Breast epithelium (tissue), 4 donors: Measurements from ENCODE around the gene PLCH2. TPM values are rescaled to one million over a fixed set of nuclear protein-coding genes. Genes with fewer than 3 reads are reported as not detected.

Experiments used
- DNase-seq, 2 donors: peaks; one replicate each; pipeline ENCODE4 v3.0.0-alpha.2; 2019; ENCODE audit warnings: low spot score in 2 of 2
- H3K27ac ChIP-seq, 2 donors: fragments of 200-600 bp; sonication (generic) in 1 of 2; one replicate each; pipeline ENCODE4 v1.5.1; 2016 to 2019; ENCODE audit warnings: mild to moderate bottlenecking in 1 of 2
- H3K27me3 ChIP-seq, 2 donors: fragments of 200-600 bp; sonication (generic) in 1 of 2; one replicate each; pipeline versions ENCODE4 v1.5.1 to v1.6.0; 2017 to 2019; ENCODE audit warnings: control low read depth in 1 of 2, mild to moderate bottlenecking in 1 of 2
- H3K36me3 ChIP-seq: fragments of 200-600 bp; one replicate; pipeline ENCODE4 v1.5.1; 2019
- H3K4me1 ChIP-seq, 2 donors: fragments of 200-600 bp; sonication (generic); one replicate each; pipeline ENCODE4 v1.5.1; 2016 to 2019; ENCODE audit warnings: control low read depth in 1 of 2
- H3K4me3 ChIP-seq, 3 donors: fragments of 200-600 bp; sonication (generic); 1 replicate in 2 of 3; 2 replicates in 1 of 3; pipeline ENCODE4 v1.5.1; 2016 to 2019; ENCODE audit warnings: mild to moderate bottlenecking in 3 of 3, moderate library complexity in 2 of 3
- H3K9me3 ChIP-seq, 2 donors: fragments of 200-600 bp; sonication (generic) in 1 of 2; one replicate each; pipeline ENCODE4 v1.5.1; 2016 to 2019; ENCODE audit warnings: control low read depth in 1 of 2
- POLR2A ChIP-seq: fragments of 450-650 bp; IDR thresholded peaks from one replicate; pipeline ENCODE4 v1.6.1; 2016; ENCODE audit warnings: antibody characterized with exemption, mild to moderate bottlenecking, moderate library complexity
- POLR2AphosphoS5 ChIP-seq, 3 donors: sonication (generic); formaldehyde crosslinking; IDR thresholded peaks; one replicate each; pipeline ENCODE4 v1.6.1; 2017; ENCODE audit warnings: antibody characterized with exemption in 3 of 3
- intact Hi-C: fragments of 100-400 bp; cut with DNase I; formaldehyde crosslinking; loops from one replicate; pipeline ENCODE4 v1.15.1; 2023; ENCODE audit warnings: low total_unique reads
- total RNA-seq, 3 donors: library from RNA; depleted of rRNA; stranded (reverse); fragments of >200 nt; gene quantifications; one replicate each; pipeline ENCODE4 v1.1.0, GENCODE V29; 2016
- TF ChIP-seq, protein P1 (sequence below), 3 donors: fragments of 450-650 bp; IDR thresholded peaks; one replicate each; pipeline ENCODE4 v1.5.1; 2016 to 2017; ENCODE audit warnings: antibody characterized with exemption in 3 of 3, mild to moderate bottlenecking in 3 of 3, moderate library complexity in 3 of 3

PLCH2 gene
- total RNA-seq, 3 donors from 2014 or later = 0.16 to 12.0 (median 10.2) TPM

DNA sequence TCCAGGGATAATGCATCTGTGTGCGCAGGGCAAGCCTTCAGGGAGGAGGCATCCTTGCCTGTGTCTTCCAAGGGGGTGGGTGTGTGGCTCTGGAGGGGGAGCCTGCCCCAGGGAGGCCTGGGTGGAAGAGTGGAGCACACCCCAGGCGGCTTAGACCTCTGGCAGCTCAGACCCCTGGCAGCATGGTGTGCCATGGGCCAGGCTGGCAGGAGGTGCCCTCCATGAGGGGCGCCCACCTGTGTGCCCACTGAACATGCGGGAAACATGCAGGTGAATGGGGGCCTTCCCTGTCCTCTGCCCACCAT lies 51.4 kb downstream of the PLCH2 start:
- TF ChIP-seq, protein P1, sequence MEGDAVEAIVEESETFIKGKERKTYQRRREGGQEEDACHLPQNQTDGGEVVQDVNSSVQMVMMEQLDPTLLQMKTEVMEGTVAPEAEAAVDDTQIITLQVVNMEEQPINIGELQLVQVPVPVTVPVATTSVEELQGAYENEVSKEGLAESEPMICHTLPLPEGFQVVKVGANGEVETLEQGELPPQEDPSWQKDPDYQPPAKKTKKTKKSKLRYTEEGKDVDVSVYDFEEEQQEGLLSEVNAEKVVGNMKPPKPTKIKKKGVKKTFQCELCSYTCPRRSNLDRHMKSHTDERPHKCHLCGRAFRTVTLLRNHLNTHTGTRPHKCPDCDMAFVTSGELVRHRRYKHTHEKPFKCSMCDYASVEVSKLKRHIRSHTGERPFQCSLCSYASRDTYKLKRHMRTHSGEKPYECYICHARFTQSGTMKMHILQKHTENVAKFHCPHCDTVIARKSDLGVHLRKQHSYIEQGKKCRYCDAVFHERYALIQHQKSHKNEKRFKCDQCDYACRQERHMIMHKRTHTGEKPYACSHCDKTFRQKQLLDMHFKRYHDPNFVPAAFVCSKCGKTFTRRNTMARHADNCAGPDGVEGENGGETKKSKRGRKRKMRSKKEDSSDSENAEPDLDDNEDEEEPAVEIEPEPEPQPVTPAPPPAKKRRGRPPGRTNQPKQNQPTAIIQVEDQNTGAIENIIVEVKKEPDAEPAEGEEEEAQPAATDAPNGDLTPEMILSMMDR (IDR thresholded peaks at IDR 0.05) = no peak
- no peak for TF ChIP-seq POLR2AphosphoS5 (IDR thresholded peaks at IDR 0.05)
- no peak for TF ChIP-seq POLR2A
- intact Hi-C loops = no loop called here
- Histone ChIP-seq H3K27ac (peak overlapping the region in 1 of 2 donors; percentile 93), H3K4me3 (no peak overlapping the region), H3K9me3 (no peaks in the 10 kb centered on the region), H3K4me1 (peaks cover 43 to 49% of the 10 kb centered on the region in 2 donors), H3K36me3 (no peaks in the 10 kb centered on the region), H3K27me3 (peaks cover 0 to 27% of the 10 kb centered on the region in 2 donors)
- no peak for DNase-seq

DNA sequence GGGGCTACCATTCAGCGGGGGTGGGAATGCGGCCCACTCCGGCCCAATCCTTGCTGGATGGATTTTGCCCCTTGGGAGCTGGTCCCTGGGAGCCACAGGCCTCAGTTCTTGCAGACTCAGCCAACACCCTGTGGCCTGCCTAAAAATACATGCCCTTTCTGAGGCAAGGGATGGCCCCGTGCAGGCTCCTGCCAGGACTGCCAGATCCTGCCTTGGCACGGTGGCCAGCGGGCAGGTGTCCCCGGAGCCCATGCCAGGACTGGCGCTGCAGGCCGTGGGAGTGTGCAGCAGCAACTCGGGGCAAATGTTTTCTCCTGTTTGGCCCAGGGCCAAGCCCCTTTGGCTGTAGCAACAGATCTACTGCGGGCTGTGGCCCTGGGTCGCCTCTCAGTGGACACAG lies 51.9 kb downstream of the PLCH2 start:
- TF ChIP-seq POLR2A (no peak), POLR2AphosphoS5 (IDR thresholded peaks at IDR 0.05) (no peak)
- TF ChIP-seq, protein P1 (IDR thresholded peaks at IDR 0.05) = no peak
- H3K4me3 ChIP-seq = peak overlapping the region in 1 of 3 donors; percentile 67
- no peaks in the 10 kb centered on the region for H3K9me3 ChIP-seq
- H3K4me1 ChIP-seq = peaks cover 48 to 53% of the 10 kb centered on the region in 2 donors
- DNase-seq = peak in 1 of 2 donors; percentile 58
- H3K27me3 ChIP-seq = peaks cover 0 to 27% of the 10 kb centered on the region in 2 donors
- peak overlapping the region in 1 of 2 donors; percentile 93 for H3K27ac ChIP-seq
- intact Hi-C loops = no loop called here
- H3K36me3 ChIP-seq = no peaks in the 10 kb centered on the region

DNA sequence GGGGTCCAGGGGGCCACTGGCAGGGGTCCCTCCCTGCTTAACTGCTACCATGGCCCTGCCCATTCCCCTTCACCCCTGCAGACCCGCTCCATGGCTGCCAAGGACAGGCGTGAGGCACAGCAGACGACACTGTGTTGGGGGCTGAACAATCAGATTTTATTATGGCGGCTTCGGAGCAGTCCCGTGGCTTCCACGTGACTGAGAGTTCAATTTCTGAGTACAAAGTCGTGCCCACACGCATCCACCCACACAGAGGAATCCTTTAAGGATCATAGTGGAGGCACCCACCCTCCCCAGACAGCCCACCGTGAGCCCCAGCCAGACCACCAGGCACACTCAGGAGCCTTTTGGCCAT lies 52.5 kb downstream of the PLCH2 start:
- H3K27ac ChIP-seq = peak overlapping the region in 1 of 2 donors; percentile 40
- intact Hi-C loops = no loop called here

DNA sequence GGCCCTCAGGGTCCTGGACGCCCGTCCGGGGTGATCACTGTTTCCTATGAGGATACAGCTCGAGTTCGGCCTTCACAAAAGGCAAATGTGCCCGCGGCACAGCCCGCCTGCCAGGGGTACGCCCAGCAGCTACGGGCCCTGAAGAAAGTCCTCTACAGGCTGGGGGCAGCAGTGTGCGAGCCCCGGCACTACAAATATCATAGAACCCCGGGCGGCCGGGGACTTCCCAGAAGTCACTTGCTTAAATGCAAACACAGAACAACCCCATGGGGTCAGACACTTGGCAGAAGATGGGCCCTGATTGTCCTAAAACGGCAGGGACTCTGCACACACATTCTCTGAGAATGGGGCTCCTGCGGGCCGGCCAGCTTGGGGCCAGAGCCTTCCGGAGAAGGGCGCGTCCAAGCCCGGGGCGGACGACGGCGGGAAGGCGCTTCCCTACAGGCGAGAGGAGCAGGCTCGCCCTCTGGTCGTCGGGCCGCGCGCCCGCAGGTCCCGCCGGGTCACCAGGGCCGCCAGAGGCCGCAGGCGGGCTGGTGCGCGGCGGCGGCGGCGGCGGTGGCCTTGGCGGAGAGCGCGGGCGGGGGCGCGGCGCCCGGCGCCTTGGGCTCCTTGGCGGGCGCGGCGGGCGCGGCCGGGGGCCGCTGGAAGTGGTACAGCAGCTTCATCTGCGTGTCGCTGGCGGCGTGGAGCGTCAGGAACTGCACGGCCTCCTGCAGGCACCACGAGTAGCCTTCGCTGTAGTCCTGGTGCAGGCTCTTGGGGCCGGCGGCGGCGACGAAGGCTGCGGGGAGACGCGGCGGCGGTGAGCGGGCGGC lies 53.1 kb downstream of the PLCH2 start:
- TF ChIP-seq, protein P1 (IDR thresholded peaks at IDR 0.05) = no peak
- TF ChIP-seq POLR2A (no peak), POLR2AphosphoS5 (IDR thresholded peaks at IDR 0.05) (no peak)
- Histone ChIP-seq H3K9me3 (no peaks in the 10 kb centered on the region), H3K36me3 (no peaks in the 10 kb centered on the region), H3K4me3 (peak overlapping the region; percentile 16 to 67 (median 39)), H3K27me3 (peaks cover 0 to 27% of the 10 kb centered on the region in 2 donors), H3K27ac (peak overlapping the region in 1 of 2 donors; percentile 40), H3K4me1 (peaks cover 48 to 53% of the 10 kb centered on the region in 2 donors)
- intact Hi-C loops = no loop called here
- no peak for DNase-seq

More for the DNA sequence above, 52.5 kb downstream of the PLCH2 start:
- Histone ChIP-seq H3K4me1 (peaks cover 48 to 53% of the 10 kb centered on the region in 2 donors), H3K36me3 (no peaks in the 10 kb centered on the region), H3K9me3 (no peaks in the 10 kb centered on the region), H3K4me3 (peak overlapping the region in 2 of 3 donors; percentile 39 to 67), H3K27me3 (peaks cover 0 to 27% of the 10 kb centered on the region in 2 donors)
- TF ChIP-seq POLR2A = no peak
- TF ChIP-seq, protein P1 (IDR thresholded peaks at IDR 0.05) = no peak
- no peak for TF ChIP-seq POLR2AphosphoS5 (IDR thresholded peaks at IDR 0.05)
- no peak for DNase-seq

DNA sequence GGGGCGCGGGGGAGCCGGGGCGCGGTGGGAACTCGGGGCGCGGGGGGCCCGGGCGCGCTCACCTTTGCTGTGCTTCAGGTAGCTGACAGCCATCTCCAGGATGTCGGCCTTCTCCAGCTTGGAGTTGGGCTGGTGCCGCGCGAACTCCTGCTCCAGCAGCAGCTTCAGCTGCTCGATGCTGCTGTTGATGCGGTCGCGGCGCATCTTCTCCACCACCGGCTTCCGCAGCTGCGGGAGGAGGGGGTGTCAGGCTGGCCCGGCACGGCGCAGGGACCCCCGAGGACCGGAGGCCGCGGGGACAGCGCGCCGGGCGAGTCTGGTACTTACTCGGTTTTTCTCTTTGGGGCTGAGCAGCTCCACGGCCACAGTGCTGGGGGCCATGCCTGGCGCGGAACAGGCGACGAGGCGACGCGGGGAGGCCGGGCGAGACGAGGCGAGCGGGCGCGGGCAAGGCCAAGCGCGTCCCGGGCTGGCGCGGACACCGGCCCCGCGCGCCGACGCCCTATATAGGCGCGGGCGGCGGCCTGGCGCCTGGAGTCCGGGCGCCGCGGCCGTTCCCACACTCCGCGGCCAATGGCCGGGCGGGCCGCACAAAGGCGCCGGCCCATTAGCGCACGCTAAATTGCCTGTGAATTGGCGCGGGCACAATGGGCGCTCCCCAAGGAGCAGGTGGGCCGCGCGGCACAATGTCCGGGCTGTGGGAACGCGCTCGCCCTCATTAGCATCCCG lies 53.9 kb downstream of the PLCH2 start, which contains the start of gene HES5:
Gene HES5 (minus strand): TSS at position 480 of the 729 bp plus-strand sequence. CDS start 99 bp downstream, at position 381.
- H3K27me3 ChIP-seq = peaks cover 0 to 30% of the 10 kb centered on the region in 2 donors
- intact Hi-C loops = no loop called here
- H3K4me3 ChIP-seq = peak within 1 kb of the TSS; percentile 16 to 67 (median 39)
- no peak for DNase-seq
- H3K9me3 ChIP-seq = no peaks in the 10 kb centered on the region
- peaks cover 46 to 52% of the 10 kb centered on the region in 2 donors for H3K4me1 ChIP-seq
- peak within 1 kb of the TSS in 1 of 2 donors; percentile 40 for H3K27ac ChIP-seq
- H3K36me3 ChIP-seq = no peaks in the 10 kb centered on the region
- TF ChIP-seq, protein P1 (IDR thresholded peaks at IDR 0.05) = no peak
- TF ChIP-seq POLR2A (no peak), POLR2AphosphoS5 (IDR thresholded peaks at IDR 0.05) (no peak)
